Measurements from ENCODE around the gene CLRN2. TPM values are rescaled to one million over a fixed set of nuclear protein-coding genes. Genes with fewer than 3 reads are reported as not detected.

CLRN2 gene
- total and polyA plus RNA-seq, 4 donors = 0.19 TPM; not detected in 3

- no peaks in the 10 kb centered on the region for H3K27me3 ChIP-seq (ENCODE audit: control insufficient read depth in 4 of 4, insufficient read depth in 4 of 4, low read length in 3 of 4)
- TF ChIP-seq CTCF (IDR thresholded peaks at IDR 0.05; ENCODE audit: low read depth, low read length, missing input control) = no peak
- TF ChIP-seq, protein P1, sequence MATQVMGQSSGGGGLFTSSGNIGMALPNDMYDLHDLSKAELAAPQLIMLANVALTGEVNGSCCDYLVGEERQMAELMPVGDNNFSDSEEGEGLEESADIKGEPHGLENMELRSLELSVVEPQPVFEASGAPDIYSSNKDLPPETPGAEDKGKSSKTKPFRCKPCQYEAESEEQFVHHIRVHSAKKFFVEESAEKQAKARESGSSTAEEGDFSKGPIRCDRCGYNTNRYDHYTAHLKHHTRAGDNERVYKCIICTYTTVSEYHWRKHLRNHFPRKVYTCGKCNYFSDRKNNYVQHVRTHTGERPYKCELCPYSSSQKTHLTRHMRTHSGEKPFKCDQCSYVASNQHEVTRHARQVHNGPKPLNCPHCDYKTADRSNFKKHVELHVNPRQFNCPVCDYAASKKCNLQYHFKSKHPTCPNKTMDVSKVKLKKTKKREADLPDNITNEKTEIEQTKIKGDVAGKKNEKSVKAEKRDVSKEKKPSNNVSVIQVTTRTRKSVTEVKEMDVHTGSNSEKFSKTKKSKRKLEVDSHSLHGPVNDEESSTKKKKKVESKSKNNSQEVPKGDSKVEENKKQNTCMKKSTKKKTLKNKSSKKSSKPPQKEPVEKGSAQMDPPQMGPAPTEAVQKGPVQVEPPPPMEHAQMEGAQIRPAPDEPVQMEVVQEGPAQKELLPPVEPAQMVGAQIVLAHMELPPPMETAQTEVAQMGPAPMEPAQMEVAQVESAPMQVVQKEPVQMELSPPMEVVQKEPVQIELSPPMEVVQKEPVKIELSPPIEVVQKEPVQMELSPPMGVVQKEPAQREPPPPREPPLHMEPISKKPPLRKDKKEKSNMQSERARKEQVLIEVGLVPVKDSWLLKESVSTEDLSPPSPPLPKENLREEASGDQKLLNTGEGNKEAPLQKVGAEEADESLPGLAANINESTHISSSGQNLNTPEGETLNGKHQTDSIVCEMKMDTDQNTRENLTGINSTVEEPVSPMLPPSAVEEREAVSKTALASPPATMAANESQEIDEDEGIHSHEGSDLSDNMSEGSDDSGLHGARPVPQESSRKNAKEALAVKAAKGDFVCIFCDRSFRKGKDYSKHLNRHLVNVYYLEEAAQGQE (IDR thresholded peaks at IDR 0.05) = no peak
- TF ChIP-seq NR2F2 (IDR thresholded peaks at IDR 0.05) = no peak
- TF ChIP-seq RAD21 (IDR thresholded peaks at IDR 0.05) = no peak
- no peak for TF ChIP-seq GABPA (IDR thresholded peaks at IDR 0.05 in 1 of 2, conservative IDR thresholded peaks at IDR 0.05 in 1 of 2)
- no peak for TF ChIP-seq JUND (IDR thresholded peaks at IDR 0.05)
- TF ChIP-seq EGR1 (IDR thresholded peaks at IDR 0.05; ENCODE audit: low read depth in 2 of 2) = no peak
- TF ChIP-seq FOXA1 (IDR thresholded peaks at IDR 0.05) = no peak
- TF ChIP-seq ATF3 (IDR thresholded peaks at IDR 0.05) = no peak
- TF ChIP-seq FOXA2 (IDR thresholded peaks at IDR 0.05) = no peak
- TF ChIP-seq YY1 (IDR thresholded peaks at IDR 0.05) = no peak
- no peak for TF ChIP-seq ZBTB33 (IDR thresholded peaks at IDR 0.05)
- TF ChIP-seq TAF1 (conservative IDR thresholded peaks at IDR 0.05) = no peak
- no peak for TF ChIP-seq HNF4G (IDR thresholded peaks at IDR 0.05)
- TF ChIP-seq RXRA (IDR thresholded peaks at IDR 0.05) = no peak
- no peak overlapping the region for H3K27ac ChIP-seq (ENCODE audit: low read depth in 1 of 2, low read length in 2 of 2)
- DNase-seq (ENCODE audit: low spot score) = no peak
- H3K4me3 ChIP-seq (ENCODE audit: low read depth in 1 of 3, low read length in 3 of 3) = no peak overlapping the region
- 80% methylated on average over 8 of the region's 8 CpGs for WGBS
- no peaks in the 10 kb centered on the region for H3K36me3 ChIP-seq (ENCODE audit: control insufficient read depth in 4 of 4, insufficient read depth in 3 of 4, low read depth in 1 of 4, low read length in 3 of 4)
- no peak overlapping the region for H3K9ac ChIP-seq (ENCODE audit: low read depth in 1 of 2, low read length in 2 of 2)
- peaks cover 0 to 7% (median 2%) of the 10 kb centered on the region in 4 donors for H3K4me1 ChIP-seq (ENCODE audit: control insufficient read depth in 4 of 4, insufficient read depth in 4 of 4, low read length in 3 of 4)
- no peaks in the 10 kb centered on the region for H3K9me3 ChIP-seq (ENCODE audit: control insufficient read depth in 4 of 4, low read length in 3 of 4)
These were observed 16.7 kb downstream of the CLRN2 start for GRCh38 chr4:17531538-17532285.

GRCh38 chr4:17534705-17535104 lies 19.7 kb downstream of the CLRN2 start:
- Histone ChIP-seq H3K27me3 (ENCODE audit: control insufficient read depth in 4 of 4, insufficient read depth in 4 of 4, low read length in 3 of 4) (no peaks in the 10 kb centered on the region), H3K27ac (ENCODE audit: low read depth in 1 of 2, low read length in 2 of 2) (peak overlapping the region; percentile 63 to 64), H3K4me3 (ENCODE audit: low read depth in 1 of 3, low read length in 3 of 3) (no peak overlapping the region), H3K9me3 (ENCODE audit: control insufficient read depth in 4 of 4, low read length in 3 of 4) (no peaks in the 10 kb centered on the region), H3K9ac (ENCODE audit: low read depth in 1 of 2, low read length in 2 of 2) (no peak overlapping the region), H3K4me1 (ENCODE audit: control insufficient read depth in 4 of 4, insufficient read depth in 4 of 4, low read length in 3 of 4) (peaks cover 0 to 5% (median 2%) of the 10 kb centered on the region in 4 donors), H3K36me3 (ENCODE audit: control insufficient read depth in 4 of 4, insufficient read depth in 3 of 4, low read depth in 1 of 4, low read length in 3 of 4) (no peaks in the 10 kb centered on the region)
- no peak for DNase-seq (ENCODE audit: low spot score)
- 94% methylated on average over 4 of the region's 4 CpGs for WGBS
- TF ChIP-seq ZBTB33 (IDR thresholded peaks at IDR 0.05) (no peak), TAF1 (conservative IDR thresholded peaks at IDR 0.05) (no peak), CTCF (IDR thresholded peaks at IDR 0.05; ENCODE audit: low read depth, low read length, missing input control) (no peak), FOXA1 (IDR thresholded peaks at IDR 0.05) (no peak)

All from liver (tissue), 9 donors.